ENCODE measurements around the gene WDFY2.
"Not testable (repeated sequence)": the region's sequence is repeated elsewhere in the genome, so short reads cannot be mapped to it uniquely, and the experiment has no call there.

The WDFY2 gene

GRCh38 chr13:51689663-51689996 lies 105.4 kb downstream of the WDFY2 start:
- DNase-seq = peak in 7 of 56 donors; percentile 5 to 45 (median 14)

GRCh38 chr13:51695677-51696076 lies 111.4 kb downstream of the WDFY2 start:
- DNase-seq = not testable (repeated sequence)

GRCh38 chr13:51697181-51697580 lies 112.9 kb downstream of the WDFY2 start:
- no peak for DNase-seq

GRCh38 chr13:51697855-51698254 lies 113.6 kb downstream of the WDFY2 start:
- no peak for DNase-seq

GRCh38 chr13:51698352-51698751 lies 114.1 kb downstream of the WDFY2 start:
- no peak for DNase-seq

- DNase-seq = no peak
These were observed 120.4 kb downstream of the WDFY2 start for GRCh38 chr13:51704399-51705313.

- no peak for DNase-seq
These were observed 123.2 kb downstream of the WDFY2 start for GRCh38 chr13:51707461-51707860.

GRCh38 chr13:51713807-51714206 lies 129.5 kb downstream of the WDFY2 start:
- DNase-seq = no peak

GRCh38 chr13:51714663-51715168 lies 130.5 kb downstream of the WDFY2 start:
- no peak for DNase-seq

GRCh38 chr13:51715613-51716012 lies 131.4 kb downstream of the WDFY2 start:
- DNase-seq = no peak

GRCh38 chr13:51717786-51718398 lies 133.6 kb downstream of the WDFY2 start:
- peak in 4 of 56 donors; percentile 7 to 43 (median 17) for DNase-seq

- no peak for DNase-seq
These were observed 135.1 kb downstream of the WDFY2 start for GRCh38 chr13:51719394-51719793.

GRCh38 chr13:51721496-51721895 lies 137.2 kb downstream of the WDFY2 start:
- peak in 9 of 56 donors; percentile 11 to 39 (median 20) for DNase-seq

- peak in 5 of 56 donors; percentile 6 to 22 (median 13) for DNase-seq
These were observed 139.3 kb downstream of the WDFY2 start for GRCh38 chr13:51723529-51723928.

- DNase-seq = no peak
These were observed 140.5 kb downstream of the WDFY2 start for GRCh38 chr13:51724721-51725120.

GRCh38 chr13:51726446-51727193 lies 142.4 kb downstream of the WDFY2 start:
- no peak for DNase-seq

GRCh38 chr13:51727634-51728274 lies 143.5 kb downstream of the WDFY2 start:
- DNase-seq = peak in 22 of 56 donors; percentile 3 to 61 (median 32)

- no peak for DNase-seq
These were observed 144.0 kb downstream of the WDFY2 start for GRCh38 chr13:51728275-51728673.

GRCh38 chr13:51728972-51729371 lies 144.7 kb downstream of the WDFY2 start:
- no peak for DNase-seq

GRCh38 chr13:51729866-51730553 lies 145.7 kb downstream of the WDFY2 start:
- DNase-seq = no peak

GRCh38 chr13:51730927-51731326 lies 146.7 kb downstream of the WDFY2 start:
- DNase-seq = no peak
